ENCODE measurements around the gene TOP2A.

The TOP2A gene

GRCh38 chr17:40451420-40451819 is 33.7 kb upstream of the TOP2A start:
- DNase-seq = no peak

- DNase-seq = peak; percentile 7 to 12
These were observed 32.5 kb upstream of the TOP2A start for GRCh38 chr17:40450175-40450574.

GRCh38 chr17:40448639-40449261 is 31.1 kb upstream of the TOP2A start:
- DNase-seq = no peak

GRCh38 chr17:40448213-40448638 is 30.5 kb upstream of the TOP2A start:
- no peak for DNase-seq

- DNase-seq = no peak
These were observed 30.1 kb upstream of the TOP2A start for GRCh38 chr17:40447806-40448205.

- no peak for DNase-seq
These were observed 29.5 kb upstream of the TOP2A start for GRCh38 chr17:40447148-40447644.

GRCh38 chr17:40445751-40446468 is 28.2 kb upstream of the TOP2A start:
- DNase-seq = no peak

- no peak for DNase-seq
These were observed 26.5 kb upstream of the TOP2A start for GRCh38 chr17:40443988-40444899.

GRCh38 chr17:40443196-40443987 is 25.7 kb upstream of the TOP2A start, which contains the start of gene IGFBP4:
IGFBP4 (plus strand) TSS chr17:40443450; CDS start chr17:40443736, 286 bp downstream.
- peak; percentile 43 to 82 for DNase-seq

- DNase-seq = no peak
These were observed 24.9 kb upstream of the TOP2A start for GRCh38 chr17:40442392-40443195.

GRCh38 chr17:40440166-40440565 is 22.5 kb upstream of the TOP2A start:
- DNase-seq = no peak

GRCh38 chr17:40437095-40437732 is 19.5 kb upstream of the TOP2A start:
- no peak for DNase-seq

- DNase-seq = no peak
These were observed 18.9 kb upstream of the TOP2A start for GRCh38 chr17:40436636-40437035.

GRCh38 chr17:40433551-40434415 is 16.1 kb upstream of the TOP2A start:
- no peak for DNase-seq

- DNase-seq = no peak
These were observed 15.3 kb upstream of the TOP2A start for GRCh38 chr17:40432864-40433528.

GRCh38 chr17:40431231-40431602 is 13.5 kb upstream of the TOP2A start:
- no peak for DNase-seq

- no peak for DNase-seq
These were observed 12.9 kb upstream of the TOP2A start for GRCh38 chr17:40430272-40431230.

- no peak for DNase-seq
These were observed 9.4 kb upstream of the TOP2A start for GRCh38 chr17:40427002-40427491.
